Stimulated activated CD8-positive, alpha-beta memory T cell treated with anti-CD3 and anti-CD28 coated beads, Interleukin-4, amount 100 ng/mL, for 24 hours (primary cell): ENCODE data around the gene FUBP1.
"Not testable (repeated sequence)": the region's sequence is repeated elsewhere in the genome, so short reads cannot be mapped to it uniquely, and the experiment has no call there.

Source experiments
- DNase-seq: peaks from one replicate; pipeline ENCODE4 v3.0.0-alpha.2; 2020; ENCODE audit warnings: low read depth

Gene FUBP1

GRCh38 chr1:77948841-77949424, 29.9 kb downstream of the FUBP1 start:
- DNase-seq = no peak

GRCh38 chr1:77945345-77945744, 33.5 kb downstream of the FUBP1 start:
- DNase-seq = no peak

DNA sequence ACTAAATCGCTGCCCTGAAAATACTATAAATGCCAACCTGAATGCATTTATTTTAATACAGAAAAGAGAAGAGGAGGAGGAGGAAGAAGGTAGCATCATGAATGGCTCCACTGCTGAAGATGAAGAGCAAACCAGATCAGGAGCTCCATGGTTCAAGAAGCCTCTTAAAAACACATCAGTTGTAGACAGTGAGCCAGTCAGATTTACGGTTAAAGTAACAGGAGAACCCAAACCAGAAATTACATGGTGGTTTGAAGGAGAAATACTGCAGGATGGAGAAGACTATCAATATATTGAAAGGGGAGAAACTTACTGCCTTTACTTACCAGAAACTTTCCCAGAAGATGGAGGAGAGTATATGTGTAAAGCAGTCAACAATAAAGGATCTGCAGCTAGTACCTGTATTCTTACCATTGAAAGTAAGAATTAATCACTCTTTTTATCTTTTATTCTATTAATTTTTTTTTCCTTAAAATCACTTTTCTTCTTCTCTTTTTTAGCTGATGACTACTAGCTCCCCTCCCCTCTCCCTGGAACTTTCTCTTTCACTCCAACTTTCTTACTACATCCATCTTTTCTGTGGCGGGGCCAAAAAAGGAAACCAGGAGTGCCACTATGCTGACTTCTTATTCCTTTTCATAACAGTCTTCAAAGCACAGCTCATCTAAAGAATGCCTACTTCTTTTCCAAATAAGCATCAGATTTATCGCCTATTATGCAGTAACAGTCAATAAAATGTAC, 36.3 kb downstream of the FUBP1 start:
- no peak for DNase-seq

- DNase-seq = no peak
Measured at GRCh38 chr1:77940921-77941570, 37.8 kb downstream of the FUBP1 start.

DNA sequence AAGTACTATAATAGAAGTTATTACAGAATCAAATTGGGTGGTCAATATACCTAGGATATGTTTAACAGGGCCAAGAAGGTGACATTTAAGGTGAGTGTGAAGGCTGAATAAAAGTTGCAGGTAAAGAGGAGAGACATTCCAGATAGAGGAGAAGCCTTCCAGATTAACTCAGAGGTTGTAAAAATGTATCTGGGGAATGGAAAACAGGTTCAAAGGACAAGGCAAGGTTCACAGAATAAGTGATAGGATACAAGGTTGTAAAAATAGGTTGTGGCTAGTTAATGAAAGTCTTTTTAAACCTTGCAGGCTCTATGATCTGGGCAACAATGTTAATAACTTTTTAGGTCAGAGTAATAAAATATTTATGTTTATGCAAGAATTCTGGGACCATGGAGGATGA, 40.2 kb downstream of the FUBP1 start:
- no peak for DNase-seq

- no peak for DNase-seq
Measured at GRCh38 chr1:77929806-77930205, 49.1 kb downstream of the FUBP1 start.

DNA sequence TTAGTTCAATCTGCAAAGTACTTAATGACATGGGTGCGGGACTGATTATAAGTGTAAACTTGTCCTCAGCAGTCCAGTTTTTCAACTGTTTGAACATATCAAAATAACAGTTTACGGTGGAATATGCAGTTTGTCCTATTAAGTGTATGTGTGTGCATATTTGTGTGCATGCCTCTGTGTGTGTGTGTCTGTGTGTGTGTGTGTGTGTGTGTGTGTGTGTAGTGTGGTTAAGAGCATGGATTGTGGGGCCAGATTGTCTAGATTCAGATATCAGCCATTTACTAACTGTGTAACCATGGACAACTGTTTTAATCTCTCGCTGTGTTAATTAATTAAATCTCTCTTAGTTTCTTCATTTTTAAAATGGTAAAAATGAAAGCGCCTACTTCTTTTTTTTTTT, 51.5 kb downstream of the FUBP1 start:
- no peak for DNase-seq

DNA sequence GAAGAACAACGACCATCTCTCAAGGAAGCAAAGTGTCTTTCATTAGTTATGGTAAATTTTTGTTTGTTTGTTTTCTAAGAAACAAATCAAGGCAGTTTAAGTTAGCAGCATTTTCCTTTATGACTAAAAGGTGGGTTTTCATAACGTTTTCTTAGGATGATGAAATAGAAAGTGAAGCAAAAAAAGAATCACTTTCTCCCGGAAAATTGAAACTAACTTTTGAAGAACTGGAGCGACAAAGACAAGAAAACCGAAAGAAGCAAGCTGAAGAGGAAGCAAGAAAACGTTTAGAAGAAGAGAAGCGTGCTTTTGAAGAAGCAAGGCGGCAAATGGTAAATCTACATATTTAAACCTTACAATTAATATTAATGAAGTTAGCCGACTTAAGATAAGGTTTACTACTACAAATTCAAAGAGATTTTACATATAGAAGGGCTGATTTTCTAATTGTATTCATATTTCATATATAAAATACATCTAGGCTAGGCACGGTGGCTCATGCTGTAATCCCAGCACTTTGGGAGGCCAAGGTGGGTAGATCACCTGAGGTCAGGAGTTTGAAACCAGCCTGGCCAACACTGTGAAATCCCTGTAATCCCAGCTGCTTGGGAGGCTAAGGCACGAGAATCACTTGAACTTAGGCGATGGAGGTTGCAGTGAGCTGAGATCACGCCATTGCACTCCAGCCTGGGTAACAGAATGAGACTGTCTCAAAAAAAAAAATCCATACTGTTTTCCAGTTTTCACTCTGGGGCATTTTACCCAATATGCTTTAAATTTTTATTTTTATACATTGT, 52.1 kb downstream of the FUBP1 start:
- DNase-seq = no peak

GRCh38 chr1:77925956-77926355, 52.9 kb downstream of the FUBP1 start:
- DNase-seq = no peak

GRCh38 chr1:77925518-77925917, 53.4 kb downstream of the FUBP1 start:
- DNase-seq = no peak

- not testable (repeated sequence) for DNase-seq
Measured at GRCh38 chr1:77918918-77919317, 60.0 kb downstream of the FUBP1 start.

DNA sequence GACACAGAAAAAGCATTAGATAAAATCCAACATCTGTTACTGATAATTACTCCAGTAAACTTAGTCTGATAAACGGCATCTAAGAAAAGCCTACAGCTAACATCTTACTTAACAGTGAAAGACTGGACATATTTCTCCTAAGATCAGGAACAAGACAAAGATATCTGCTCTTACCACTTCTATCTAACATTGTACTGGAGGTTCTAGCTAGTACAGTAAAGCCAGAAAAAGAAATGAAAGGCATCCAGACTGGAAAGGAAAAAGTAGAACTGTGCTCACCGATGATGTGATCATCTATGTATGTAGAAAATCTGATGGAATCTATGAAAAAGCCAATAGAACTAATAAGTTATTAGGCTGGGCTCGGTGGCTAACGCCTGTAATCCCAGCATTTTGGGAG, 68.8 kb downstream of the FUBP1 start:
- DNase-seq = no peak

DNA sequence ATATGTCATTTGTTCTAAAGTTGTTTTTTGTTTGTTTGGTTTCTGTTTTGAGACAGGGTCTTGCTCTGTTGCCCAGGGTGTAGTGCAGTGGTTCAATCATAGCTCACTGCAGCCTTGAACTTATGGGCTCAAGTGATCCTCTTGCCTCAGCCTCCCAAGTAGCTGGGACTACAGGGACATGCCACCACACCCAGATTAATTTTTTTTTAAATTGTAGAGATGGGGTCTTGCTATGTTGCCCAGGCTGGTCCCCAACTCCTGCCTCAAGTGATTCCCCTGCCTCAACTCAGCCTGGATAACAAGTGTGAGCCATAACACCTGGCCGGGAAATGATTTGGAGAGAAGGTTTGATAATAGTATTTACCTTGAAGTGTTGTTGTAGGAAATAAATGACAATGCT, 72.2 kb downstream of the FUBP1 start:
- DNase-seq = no peak

- DNase-seq = no peak
Measured at GRCh38 chr1:77906019-77906545, 72.8 kb downstream of the FUBP1 start.

- no peak for DNase-seq
Measured at GRCh38 chr1:77905603-77906002, 73.3 kb downstream of the FUBP1 start.

DNA sequence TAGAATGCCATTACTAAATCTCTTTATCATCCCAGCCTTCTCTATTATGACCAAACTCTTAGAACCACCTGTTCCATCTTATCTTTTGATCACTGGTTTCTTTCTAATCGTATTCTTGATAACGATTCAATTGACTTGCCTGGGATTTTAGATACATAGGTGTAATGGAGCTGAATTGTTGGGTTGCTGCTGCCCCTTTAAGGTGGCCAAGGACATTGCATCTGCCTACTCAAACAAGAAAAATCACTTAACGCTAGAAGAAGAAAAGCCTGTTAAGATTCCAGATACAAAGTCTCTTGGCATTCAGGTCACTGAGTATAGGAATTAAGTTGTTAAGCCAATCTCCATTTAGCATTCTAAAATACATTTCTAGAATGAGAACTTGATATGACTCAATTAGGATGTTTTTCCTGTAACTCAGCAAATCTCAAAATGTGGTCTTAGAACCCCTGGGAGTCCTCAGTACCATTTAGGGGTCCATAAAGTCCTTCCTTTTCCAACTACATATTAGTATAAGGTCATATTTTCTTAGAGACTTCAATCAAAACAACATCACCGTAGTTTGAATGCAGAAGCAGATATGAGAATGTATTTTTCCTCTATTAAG, 78.1 kb downstream of the FUBP1 start:
- DNase-seq = no peak

GRCh38 chr1:77899647-77900320, 79.1 kb downstream of the FUBP1 start:
- DNase-seq = no peak
